Uterus (tissue), 4 donors: Measurements from ENCODE around the gene ZAP70. TPM values are rescaled to one million over a fixed set of nuclear protein-coding genes. Genes with fewer than 3 reads are reported as not detected.
"Not testable (repeated sequence)": the region's sequence is repeated elsewhere in the genome, so short reads cannot be mapped to it uniquely, and the experiment has no call there.

Experiments used
- DNase-seq, 2 donors: peaks; one replicate each; pipeline ENCODE4 v3.0.0-alpha.2; 2019 to 2020
- H3K27ac ChIP-seq, 2 donors: fragments of 200-600 bp; sonication (generic); 1 replicate in 1 of 2; 2 replicates in 1 of 2; pipeline ENCODE4 v1.5.1; 2016 to 2018
- H3K27me3 ChIP-seq, 2 donors: fragments of 200-600 bp; sonication (generic); one replicate each; pipeline ENCODE4 v1.5.1; 2018 to 2019; ENCODE audit warnings: control low read depth in 1 of 2
- H3K36me3 ChIP-seq, 2 donors: fragments of 200-600 bp; sonication (generic); one replicate each; pipeline ENCODE4 v1.5.1; 2019; ENCODE audit warnings: control low read depth in 1 of 2
- H3K4me1 ChIP-seq, 2 donors: fragments of 200-600 bp; sonication (generic); one replicate each; pipeline ENCODE4 v1.5.1; 2018 to 2019; ENCODE audit warnings: control low read depth in 1 of 2
- H3K4me3 ChIP-seq, 2 donors: fragments of 200-600 bp; sonication (generic); 1 replicate in 1 of 2; 2 replicates in 1 of 2; pipeline ENCODE4 v1.5.1; 2018 to 2019; ENCODE audit warnings: mild to moderate bottlenecking in 1 of 2
- H3K9me3 ChIP-seq, 2 donors: fragments of 200-600 bp; sonication (generic); one replicate each; pipeline ENCODE4 v1.5.1; 2019; ENCODE audit warnings: control low read depth in 1 of 2
- POLR2A ChIP-seq, 2 donors: fragments of 450-650 bp; IDR thresholded peaks; one replicate each; pipeline ENCODE4 v1.6.1; 2016; ENCODE audit warnings: antibody characterized with exemption in 2 of 2, mild to moderate bottlenecking in 1 of 2, moderate library complexity in 1 of 2
- intact Hi-C: fragments of 100-400 bp; cut with DNase I; formaldehyde crosslinking; loops from one replicate; pipeline ENCODE4 v1.15.1; 2023; ENCODE audit warnings: low total_unique reads
- total RNA-seq, 4 donors: library from RNA; depleted of rRNA in 3 of 4; stranded (reverse); fragments of >200 nt in 3 of 4; gene quantifications; one replicate each; pipeline versions ENCODE4 v1.1.0 to v1.2.4, GENCODE V29; 2014 to 2023
- TF ChIP-seq, protein P1 (sequence below), 4 experiments: fragments of 200-600 bp in 2 of 4; fragments of 450-650 bp in 2 of 4; sonication (generic) in 2 of 4; IDR thresholded peaks; one replicate each; pipeline ENCODE4 v1.5.1; 2016 to 2019; ENCODE audit warnings: antibody characterized with exemption in 4 of 4, mild to moderate bottlenecking in 2 of 4, moderate library complexity in 1 of 4
- donor health status: DM: yes; HTN: yes; CAD: no.

The ZAP70 gene
- total RNA-seq, 4 donors from 2014 or later = 3.3 to 11.2 (median 5.1) TPM

DNA sequence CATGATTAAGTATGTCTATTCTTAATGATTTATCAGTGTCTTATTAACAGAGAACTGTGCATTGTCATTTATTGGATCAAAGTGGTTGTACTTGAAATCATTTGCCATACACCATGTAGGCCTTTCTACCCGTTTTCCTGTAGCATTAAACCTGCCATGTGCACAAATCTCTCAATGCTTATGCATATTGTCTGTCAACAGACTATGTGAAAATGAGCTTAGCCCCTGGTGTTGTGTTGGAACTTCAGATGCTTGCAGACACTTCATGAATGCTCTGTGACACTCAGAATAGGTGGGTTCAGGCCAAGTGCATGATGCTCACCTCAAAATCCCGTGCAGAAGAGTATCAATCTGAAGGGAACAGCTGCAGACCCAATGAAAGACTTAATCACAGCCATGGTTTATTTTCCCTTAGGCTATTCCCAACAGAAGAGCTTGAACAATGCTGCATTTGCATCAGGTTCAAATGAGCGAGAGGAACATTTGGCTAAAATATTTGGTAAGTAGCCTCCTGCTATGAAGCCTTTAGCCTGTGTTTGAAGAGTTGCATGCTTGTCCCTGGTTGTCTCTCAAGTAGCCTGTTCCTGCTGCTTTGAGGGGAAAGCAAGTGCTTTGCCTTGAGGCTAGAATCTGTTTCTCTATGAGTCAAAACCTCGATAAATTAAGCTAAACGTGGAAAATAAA is 37.8 kb upstream of the ZAP70 start:
- no peak for TF ChIP-seq POLR2A (IDR thresholded peaks at IDR 0.05)
- TF ChIP-seq, protein P1, sequence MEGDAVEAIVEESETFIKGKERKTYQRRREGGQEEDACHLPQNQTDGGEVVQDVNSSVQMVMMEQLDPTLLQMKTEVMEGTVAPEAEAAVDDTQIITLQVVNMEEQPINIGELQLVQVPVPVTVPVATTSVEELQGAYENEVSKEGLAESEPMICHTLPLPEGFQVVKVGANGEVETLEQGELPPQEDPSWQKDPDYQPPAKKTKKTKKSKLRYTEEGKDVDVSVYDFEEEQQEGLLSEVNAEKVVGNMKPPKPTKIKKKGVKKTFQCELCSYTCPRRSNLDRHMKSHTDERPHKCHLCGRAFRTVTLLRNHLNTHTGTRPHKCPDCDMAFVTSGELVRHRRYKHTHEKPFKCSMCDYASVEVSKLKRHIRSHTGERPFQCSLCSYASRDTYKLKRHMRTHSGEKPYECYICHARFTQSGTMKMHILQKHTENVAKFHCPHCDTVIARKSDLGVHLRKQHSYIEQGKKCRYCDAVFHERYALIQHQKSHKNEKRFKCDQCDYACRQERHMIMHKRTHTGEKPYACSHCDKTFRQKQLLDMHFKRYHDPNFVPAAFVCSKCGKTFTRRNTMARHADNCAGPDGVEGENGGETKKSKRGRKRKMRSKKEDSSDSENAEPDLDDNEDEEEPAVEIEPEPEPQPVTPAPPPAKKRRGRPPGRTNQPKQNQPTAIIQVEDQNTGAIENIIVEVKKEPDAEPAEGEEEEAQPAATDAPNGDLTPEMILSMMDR (IDR thresholded peaks at IDR 0.05) = no peak
- no peaks in the 10 kb centered on the region for H3K36me3 ChIP-seq
- H3K27ac ChIP-seq = no peak overlapping the region
- H3K9me3 ChIP-seq = no peaks in the 10 kb centered on the region
- DNase-seq = no peak
- H3K4me3 ChIP-seq = no peak overlapping the region
- intact Hi-C loops = no loop called here
- no peaks in the 10 kb centered on the region for H3K27me3 ChIP-seq
- H3K4me1 ChIP-seq = no peaks in the 10 kb centered on the region

DNA sequence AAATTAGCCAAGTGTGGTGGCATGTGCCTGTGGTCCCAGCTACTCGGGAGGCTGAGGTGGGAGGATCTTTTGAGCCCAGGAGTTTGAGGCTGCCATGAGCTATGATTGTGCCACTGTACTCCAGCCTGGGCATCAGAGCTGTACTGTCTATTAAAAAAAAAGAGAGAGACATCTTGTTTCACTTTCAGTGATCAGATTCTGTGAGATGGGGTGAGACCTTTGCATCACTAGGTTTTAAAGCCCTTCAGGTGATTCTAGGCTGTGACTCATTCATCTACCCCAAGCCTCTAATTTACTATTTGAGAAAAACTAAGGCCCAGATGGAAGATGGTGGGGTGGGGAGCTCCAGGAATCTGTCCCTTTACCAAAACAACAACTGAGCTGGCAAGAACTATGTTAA is 36.8 kb upstream of the ZAP70 start:
- H3K9me3 ChIP-seq = no peaks in the 10 kb centered on the region
- no peaks in the 10 kb centered on the region for H3K36me3 ChIP-seq
- no peak overlapping the region for H3K27ac ChIP-seq
- no peak for DNase-seq
- no peaks in the 10 kb centered on the region for H3K4me1 ChIP-seq
- no peak for TF ChIP-seq POLR2A (IDR thresholded peaks at IDR 0.05)
- TF ChIP-seq, protein P1 (IDR thresholded peaks at IDR 0.05) = no peak
- no peaks in the 10 kb centered on the region for H3K27me3 ChIP-seq
- H3K4me3 ChIP-seq = no peak overlapping the region
- intact Hi-C loops = no loop called here

DNA sequence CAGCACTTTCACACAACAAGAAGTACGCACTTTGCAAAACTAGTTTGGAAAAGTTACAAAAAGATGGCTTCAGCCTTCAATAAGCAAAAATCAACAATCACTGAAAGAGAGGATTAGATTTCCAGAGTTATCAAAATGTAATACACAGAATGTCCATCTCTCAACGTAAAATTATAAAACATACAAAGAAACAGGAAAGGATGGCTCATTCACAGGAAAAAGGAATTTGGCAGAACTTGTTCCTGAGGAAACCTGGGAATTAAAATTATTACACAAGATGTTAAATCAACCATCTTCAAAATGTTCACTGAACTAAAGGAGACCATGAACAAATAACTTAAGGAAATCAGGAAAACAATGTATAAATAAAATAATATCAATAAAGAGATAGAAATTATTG is 35.9 kb upstream of the ZAP70 start:
- DNase-seq = no peak
- Histone ChIP-seq H3K9me3 (no peaks in the 10 kb centered on the region), H3K27me3 (no peaks in the 10 kb centered on the region), H3K27ac (no peak overlapping the region), H3K4me3 (no peak overlapping the region), H3K36me3 (no peaks in the 10 kb centered on the region), H3K4me1 (no peaks in the 10 kb centered on the region)
- intact Hi-C loops = no loop called here
- TF ChIP-seq, protein P1 (IDR thresholded peaks at IDR 0.05) = no peak
- TF ChIP-seq POLR2A (IDR thresholded peaks at IDR 0.05) = no peak

DNA sequence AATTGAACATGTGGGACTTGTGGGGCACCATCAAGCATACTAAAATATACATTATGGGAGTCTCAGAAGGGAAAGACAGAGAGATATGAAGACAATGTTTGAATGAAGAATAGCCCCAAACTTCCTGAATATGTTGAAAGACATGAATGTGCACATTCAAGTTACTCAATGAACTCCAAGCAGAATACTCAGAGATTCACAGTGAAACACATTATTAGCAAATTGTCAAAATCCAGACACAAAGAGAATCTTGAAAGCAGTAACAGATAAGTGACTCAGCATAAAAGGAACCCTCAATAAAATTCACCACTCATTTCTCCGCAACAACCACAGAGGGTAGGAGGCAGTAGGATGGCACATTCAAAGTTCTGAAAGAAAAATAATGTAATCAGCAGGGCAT is 35.1 kb upstream of the ZAP70 start:
- H3K9me3 ChIP-seq = no peaks in the 10 kb centered on the region
- DNase-seq = no peak
- no peaks in the 10 kb centered on the region for H3K4me1 ChIP-seq
- intact Hi-C loops = no loop called here
- H3K27ac ChIP-seq = no peak overlapping the region
- no peaks in the 10 kb centered on the region for H3K36me3 ChIP-seq
- no peak overlapping the region for H3K4me3 ChIP-seq
- no peaks in the 10 kb centered on the region for H3K27me3 ChIP-seq
- TF ChIP-seq, protein P1 (IDR thresholded peaks at IDR 0.05) = no peak
- TF ChIP-seq POLR2A (IDR thresholded peaks at IDR 0.05) = no peak

DNA sequence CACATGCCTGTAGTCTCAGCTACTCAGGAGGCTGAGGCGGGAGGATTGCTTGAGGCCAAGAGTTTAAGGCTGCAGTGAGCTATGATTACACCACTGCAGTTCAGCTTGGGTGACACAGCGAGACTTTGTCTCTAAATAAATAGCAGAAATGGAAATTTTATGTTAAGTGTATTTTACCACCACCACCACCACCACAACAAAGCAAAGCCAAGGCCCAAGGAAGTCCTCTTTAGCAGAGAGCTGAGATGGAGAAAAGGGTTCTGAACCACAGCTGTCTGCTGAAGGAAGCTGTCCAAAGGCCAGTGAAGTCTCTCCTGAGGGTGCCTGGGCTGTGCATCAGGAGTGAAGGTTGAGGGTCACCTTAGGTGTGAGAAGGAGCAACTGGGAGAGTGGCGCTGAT is 26.1 kb upstream of the ZAP70 start:
- DNase-seq, H3K4me3 ChIP-seq, H3K27me3 ChIP-seq, H3K4me1 ChIP-seq, H3K9me3 ChIP-seq, H3K36me3 ChIP-seq, H3K27ac ChIP-seq, intact Hi-C loops: not testable (repeated sequence)
